COLO668 (cell line): ENCODE results near the gene IL1R2.

Source experiments
- DNase-seq: peaks from one replicate; lab custom pipeline; 2025; ENCODE audit not compliant: unreplicated experiment; lab: John Stamatoyannopoulos, UW

The IL1R2 gene, protein sequence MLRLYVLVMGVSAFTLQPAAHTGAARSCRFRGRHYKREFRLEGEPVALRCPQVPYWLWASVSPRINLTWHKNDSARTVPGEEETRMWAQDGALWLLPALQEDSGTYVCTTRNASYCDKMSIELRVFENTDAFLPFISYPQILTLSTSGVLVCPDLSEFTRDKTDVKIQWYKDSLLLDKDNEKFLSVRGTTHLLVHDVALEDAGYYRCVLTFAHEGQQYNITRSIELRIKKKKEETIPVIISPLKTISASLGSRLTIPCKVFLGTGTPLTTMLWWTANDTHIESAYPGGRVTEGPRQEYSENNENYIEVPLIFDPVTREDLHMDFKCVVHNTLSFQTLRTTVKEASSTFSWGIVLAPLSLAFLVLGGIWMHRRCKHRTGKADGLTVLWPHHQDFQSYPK

DNA sequence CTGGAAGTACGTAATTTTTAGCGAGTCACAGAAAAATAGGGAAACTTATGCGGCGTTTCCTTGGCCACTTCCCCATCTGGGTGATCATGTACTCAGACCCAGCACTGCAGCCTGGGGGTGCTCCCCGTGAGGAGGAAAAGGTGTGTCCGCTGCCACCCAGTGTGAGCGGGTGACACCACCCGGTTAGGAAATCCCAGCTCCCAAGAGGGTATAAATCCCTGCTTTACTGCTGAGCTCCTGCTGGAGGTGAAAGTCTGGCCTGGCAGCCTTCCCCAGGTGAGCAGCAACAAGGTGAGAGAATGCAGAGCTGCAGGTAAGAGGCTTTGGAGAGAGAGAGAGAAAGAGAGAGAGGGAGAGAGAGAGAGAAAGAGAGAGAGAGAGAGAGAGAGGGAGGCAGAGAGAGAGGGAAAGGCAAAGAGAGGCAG, at the start of gene IL1R2:
TSS of gene IL1R2 (plus strand) at position 240 of the 425 bp plus-strand sequence. CDS start 16,616 bp downstream, outside the sequence.
- DNase-seq = no peak

DNA sequence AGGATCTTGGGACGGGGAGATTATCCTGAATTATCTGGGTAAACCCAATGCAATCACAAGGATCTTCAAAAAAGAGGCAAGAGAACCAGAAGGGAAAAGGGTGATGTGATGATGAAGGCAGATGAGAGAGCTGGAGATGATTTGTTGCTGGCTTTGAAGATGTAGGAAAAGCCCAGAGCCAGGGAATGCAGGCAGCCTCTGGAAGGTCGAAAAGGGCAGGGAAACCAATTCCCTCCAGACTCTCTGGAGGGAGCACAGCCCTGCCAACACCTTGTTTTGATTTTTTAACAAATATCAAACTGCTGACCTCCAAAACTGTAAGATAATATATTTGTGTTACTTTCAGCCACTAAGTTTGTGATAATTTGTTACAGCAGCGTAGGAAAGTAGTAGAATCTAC, 48.9 kb upstream of the IL1R2 start:
- DNase-seq = no peak

GRCh38 chr2:101946372-101947039, 45.3 kb upstream of the IL1R2 start:
- no peak for DNase-seq

GRCh38 chr2:101947374-101947773, 44.4 kb upstream of the IL1R2 start:
- no peak for DNase-seq

DNA sequence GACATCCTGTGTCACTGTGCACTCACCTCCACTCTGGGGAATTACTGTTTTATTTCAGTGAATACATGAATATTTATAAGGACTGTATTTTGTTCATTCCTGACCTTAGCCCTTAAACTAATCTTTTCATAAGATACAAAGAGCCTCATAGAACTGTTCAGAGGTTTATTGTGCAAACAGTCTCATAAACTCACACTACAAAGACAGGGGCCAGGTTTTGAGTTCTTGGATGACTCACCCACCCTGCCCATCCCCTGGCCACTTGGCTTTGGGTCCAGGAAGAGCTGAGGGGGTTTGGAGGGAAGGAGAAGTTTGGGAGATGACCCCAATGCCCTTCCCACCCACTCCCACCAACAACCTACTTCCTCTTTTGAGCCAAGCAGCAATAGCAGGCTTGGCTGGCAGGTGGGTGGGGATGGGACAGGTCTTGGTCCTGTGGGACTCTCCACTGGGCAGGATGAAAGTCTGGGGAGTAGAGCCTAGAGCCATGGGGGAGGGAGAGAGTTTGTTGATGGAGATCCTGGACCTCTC, 43.1 kb upstream of the IL1R2 start:
- no peak for DNase-seq

DNA sequence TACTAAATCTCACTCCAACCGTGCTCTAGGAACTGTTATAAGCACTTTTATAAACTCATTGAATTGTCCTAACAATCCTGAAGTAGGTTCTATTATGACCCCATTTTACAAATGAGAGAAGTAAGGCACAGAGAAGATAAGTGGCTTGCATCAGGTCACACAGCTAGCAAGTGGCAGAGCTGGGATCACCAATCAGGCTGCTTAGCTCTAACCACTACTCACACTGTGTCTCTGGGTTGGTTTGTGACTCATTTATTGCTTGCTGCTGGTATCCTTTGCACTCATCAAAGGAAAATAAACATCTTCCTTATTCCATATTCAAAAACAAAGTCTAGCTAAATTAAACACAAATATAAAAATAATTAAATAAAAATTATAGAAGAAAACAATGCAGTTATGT, 42.5 kb upstream of the IL1R2 start:
- no peak for DNase-seq

GRCh38 chr2:101951296-101951695, 40.5 kb upstream of the IL1R2 start:
- no peak for DNase-seq

DNA sequence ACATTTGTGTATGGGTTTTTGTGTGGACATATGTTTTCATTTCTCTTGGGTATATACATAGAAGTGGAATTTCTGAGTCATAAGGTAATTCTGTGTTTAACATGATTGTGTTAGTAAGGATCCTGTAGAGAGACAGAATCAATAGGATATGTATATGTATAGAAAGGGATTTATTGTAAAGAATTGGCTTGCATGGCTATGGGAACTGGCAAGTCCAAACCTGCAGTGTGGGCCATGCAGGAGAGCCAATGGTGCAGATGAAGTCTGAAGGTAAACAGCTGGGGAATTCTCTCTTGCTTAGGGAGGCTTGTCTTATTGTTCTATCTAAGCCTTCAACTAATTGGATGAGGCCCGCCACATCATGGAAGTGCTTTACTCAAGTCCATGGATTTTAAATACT, 39.2 kb upstream of the IL1R2 start:
- no peak for DNase-seq

- no peak for DNase-seq
These were observed 35.0 kb upstream of the IL1R2 start for GRCh38 chr2:101956465-101957438.

DNA sequence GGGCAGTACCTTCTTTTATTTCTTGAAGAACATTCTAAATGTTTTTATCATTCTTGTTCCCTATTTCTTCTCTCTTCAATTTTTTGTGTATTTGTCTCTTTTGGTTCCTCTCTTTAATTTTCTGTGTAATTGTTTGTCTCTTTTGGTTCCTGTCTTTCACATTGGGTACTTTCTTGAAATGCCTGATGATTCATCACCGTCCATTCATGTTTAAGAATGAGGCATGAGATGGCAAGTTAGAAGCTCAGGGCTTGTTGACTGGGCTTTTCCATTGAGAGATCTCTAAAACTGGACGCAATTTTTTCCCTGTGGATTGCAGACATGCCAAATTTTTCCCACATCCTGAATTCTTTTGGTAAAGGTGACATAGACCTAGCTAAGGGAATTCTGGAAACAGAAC, 33.7 kb upstream of the IL1R2 start:
- DNase-seq = no peak

- no peak for DNase-seq
These were observed 30.9 kb upstream of the IL1R2 start for GRCh38 chr2:101960819-101961337.

- no peak for DNase-seq
These were observed 30.2 kb upstream of the IL1R2 start for GRCh38 chr2:101961338-101962191.

- DNase-seq = no peak
These were observed 29.5 kb upstream of the IL1R2 start for GRCh38 chr2:101962309-101962708.

GRCh38 chr2:101963198-101963597, 28.6 kb upstream of the IL1R2 start:
- no peak for DNase-seq

DNA sequence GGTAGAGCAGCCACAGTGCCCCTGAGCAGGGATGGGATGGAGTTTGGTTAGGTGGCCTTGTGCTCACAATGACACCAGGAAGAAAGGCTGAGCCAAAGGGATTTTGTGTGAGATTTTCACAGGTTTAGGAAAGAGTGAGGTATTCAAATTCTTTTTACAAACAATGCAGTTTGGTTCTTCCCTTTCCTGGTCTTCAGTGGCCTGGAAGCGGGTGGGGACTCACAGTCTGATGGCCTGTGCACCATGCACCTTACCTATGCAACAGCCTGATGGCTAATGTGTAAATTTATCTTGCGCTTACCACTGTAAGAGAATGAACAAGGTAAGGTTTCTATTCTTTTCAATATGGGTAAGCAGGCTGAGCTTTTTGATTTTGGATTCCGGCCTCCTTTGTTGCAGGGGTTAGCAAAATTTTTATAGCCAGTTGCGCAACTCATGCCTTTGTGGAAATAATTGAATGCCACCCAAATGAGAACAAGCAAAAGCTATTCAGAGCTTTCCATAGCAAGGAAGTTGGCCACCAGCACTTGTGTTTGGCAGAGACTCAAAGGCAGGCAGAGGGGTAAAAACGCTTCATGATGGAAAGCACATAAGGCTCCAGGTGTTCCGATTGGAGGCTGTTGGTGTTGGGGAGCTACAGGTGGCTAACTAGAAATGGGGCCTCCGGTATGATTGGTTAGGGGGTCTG, 23.8 kb upstream of the IL1R2 start:
- DNase-seq = no peak

- no peak for DNase-seq
These were observed 22.0 kb upstream of the IL1R2 start for GRCh38 chr2:101969723-101970122.

- no peak for DNase-seq
These were observed 20.9 kb upstream of the IL1R2 start for GRCh38 chr2:101970901-101971300.

DNA sequence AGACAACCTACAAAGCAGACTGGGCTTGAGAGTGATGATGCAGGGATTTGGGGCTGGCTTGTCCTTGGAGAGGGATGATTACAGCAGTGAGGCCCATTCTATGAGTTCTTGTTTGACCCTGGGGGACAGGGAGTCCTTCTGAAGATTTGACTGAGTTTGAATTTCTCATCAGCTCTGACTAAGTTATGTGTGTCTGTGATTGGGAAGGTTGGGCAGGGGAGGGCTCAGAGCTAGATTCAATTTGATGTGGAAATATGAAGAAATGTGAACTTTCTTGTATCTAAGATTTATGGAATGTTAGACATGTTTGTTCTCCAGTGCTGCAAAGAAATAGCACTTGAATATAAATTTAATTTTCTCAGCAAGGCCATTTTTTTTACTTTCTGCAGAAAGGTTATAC, 19.9 kb upstream of the IL1R2 start:
- no peak for DNase-seq
